GM12874 (cell line): ENCODE measurements around the gene INO80B.
A peak's percentile ranks its signal among the peaks of the same experiment; 100 is the strongest.

Experiments
- CTCF ChIP-seq: IDR thresholded peaks from 2 replicates; pipeline ENCODE4 v1.5.1; 2011; ENCODE audit warnings: low read depth, mild to moderate bottlenecking, control low read depth, low read length, moderate library complexity; ENCODE audit not compliant: insufficient read depth

Gene INO80B

DNA sequence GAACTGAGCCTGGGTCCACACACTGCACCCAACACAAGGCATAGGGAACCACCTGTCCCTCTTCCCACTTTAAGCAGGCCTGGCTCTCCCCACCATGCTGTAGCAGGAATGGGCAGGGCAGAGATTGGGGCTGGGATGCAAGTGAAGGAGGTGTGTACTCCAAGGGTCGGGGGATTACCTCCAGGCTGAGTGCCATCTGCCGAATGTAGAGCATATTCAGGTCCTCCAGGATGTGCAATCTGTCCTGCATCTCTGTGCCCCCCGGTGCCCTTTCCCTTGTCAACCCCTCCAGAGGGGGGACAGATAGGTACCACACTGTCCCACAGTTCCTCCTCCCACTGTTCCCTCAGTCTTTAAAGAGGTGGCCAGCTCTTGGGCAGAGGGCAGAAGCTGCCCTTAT lies 15.5 kb upstream of the INO80B start:
- no peak for TF ChIP-seq CTCF

DNA sequence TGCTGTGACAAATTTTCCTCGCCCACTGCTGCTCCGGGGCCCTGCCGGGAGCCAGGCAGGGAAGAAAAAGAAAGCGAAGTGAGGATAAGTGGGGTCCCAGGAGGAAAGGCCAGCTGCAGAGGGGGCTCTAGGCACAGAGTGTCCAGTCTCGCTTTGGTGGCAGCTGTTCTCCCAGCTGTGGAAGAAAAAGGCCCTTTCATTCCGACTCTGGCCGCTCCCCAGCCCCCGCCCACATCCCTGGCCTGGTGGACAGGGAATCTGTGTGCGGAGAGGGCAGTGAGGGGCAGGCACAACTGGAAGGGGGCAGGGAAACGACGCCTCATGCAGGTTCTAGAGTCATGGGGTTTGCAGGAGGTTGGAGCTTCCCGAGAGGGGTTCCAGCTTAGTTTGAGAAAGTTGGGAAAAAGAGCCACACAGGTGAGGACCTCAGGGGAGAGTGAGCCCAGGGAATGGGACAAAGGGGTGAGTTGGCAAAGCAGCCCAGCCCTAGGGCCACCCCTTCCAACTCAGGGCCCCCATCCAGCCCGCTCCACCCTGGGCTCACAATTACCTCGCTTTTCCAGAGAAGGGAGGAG lies 15.0 kb upstream of the INO80B start:
- no peak for TF ChIP-seq CTCF

DNA sequence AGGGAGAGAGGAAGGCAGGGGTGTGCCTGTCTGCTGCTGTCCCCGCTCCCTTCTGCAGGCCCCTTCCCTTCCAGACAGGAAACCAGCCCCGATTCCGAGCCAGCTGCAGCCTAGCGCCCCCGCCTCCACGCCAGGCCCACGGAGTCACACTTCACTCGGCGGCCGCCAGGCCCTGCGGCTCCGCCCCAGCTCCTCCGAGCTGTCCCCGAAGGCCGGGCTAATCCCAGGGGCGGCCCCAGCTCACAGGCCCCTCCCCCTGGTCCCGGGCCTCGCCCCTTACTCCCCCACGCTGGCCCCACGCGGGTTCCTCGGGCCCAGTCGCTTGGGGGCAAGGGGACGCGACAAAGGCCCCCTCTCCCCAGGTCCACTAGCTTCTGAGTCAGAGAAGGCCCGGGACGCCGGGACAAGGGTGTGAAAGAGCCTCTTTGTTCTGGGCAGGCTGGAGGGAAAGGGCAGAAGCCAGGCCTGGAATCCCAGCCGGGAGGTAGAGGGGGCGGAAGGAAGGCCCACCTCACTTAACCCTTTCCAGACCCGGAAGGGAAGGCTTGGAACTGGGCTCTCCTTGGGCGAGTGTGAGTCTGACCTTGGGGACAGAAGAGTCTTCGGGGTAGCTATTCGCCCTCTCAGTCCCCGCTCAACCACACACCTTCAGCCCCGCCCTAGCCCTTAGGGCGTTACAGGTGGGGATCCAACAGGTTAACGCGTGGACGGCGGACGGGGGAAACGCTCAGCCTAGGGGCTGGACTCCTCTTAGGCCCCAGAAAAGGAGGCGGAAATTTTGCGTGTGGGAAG lies 14.3 kb upstream of the INO80B start:
- 0 out of 2 replicates have a peak, but pooled peaks have one; percentile 36 for TF ChIP-seq CTCF

DNA sequence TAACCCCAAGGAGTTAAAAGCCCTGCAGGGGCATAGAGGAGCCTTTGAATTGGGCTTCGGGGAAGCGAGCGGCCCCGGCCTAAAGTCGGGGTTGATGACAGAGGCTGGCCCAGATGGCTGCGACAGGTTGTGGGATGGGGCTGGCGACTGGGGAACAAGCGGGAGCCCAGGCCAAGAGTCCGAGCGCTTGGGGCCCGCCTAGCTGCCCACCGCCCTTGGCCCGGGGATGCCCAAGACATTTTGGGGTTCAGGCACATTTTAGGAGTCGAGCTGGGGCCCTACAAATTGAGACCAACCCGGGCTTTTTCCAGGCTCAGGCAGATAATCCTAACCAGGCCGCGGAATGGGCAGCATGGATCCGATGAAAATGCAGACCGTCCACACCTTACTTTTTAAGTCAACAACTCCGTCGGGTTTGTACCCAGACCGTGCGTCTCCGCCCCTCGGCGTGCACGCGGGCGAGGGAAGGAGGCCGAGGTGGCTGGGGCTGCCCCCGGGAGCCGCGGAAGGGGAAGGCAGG lies 13.7 kb upstream of the INO80B start:
- no peak for TF ChIP-seq CTCF

DNA sequence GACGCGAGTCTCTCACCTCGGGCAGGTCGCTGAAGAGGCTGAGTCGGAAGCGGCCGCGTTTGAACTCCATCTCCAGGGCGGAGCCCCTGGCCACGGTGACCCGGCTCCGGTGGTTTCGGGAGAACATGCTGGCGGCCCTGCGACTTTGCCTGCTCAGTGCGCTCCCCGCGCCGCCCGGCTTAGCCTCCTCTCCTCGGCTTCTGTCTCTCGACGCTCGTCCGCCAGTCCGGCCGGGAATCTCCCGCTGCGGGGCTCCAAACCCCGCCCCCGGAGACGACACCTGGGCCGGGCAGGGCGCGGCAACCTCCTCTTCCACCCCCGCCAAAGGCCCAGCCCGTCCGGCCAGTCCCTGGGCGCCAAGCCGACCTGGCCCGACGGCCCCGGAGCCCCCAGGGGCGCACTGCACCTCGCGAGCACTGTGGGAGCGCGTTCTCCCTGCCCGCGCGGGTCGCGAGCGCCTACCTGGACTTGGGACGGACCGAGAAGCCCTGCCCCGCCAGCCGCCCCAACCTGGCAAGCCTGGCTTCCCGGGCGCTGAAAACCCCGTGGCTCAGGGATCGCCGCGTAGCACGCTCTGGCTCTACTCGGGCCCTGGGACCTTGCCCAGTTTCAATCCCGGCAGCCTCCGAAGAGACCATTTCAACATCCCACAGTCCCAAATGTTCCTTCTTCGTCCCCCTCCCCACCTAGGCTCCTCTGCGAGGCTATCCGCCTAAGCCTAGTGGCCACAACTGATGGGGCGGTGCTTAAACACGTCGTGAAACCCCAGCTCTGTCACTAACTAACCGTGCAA lies 13.0 kb upstream of the INO80B start, which contains the start of gene RTKN:
Gene RTKN (minus strand): TSS at position 248 of the 793 bp plus-strand sequence. CDS start 121 bp downstream, at position 127.
- no peak for TF ChIP-seq CTCF

- TF ChIP-seq CTCF = no peak
Measured at GRCh38 chr2:74444498-74445318, 10.2 kb upstream of the INO80B start.
